ENCODE data around the gene SMYD3.

DNA sequence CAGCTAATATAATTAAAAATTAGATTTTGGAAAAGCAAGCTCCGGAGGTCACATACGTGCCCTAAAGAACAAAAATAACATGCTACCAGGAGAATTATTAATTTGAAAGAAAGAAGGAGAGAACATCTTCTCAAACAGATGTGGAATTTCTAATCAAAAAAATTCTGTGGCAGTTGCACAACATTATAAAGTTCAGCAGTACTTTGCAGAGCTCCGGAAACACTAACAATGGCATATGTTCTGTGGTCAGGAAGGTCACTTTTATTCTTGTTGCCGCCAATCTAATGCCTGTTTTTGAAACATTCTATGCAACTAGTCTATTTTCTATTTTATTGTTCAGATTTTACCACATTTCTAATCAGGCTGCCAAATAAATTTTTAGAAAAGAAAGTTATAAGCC lies 186.8 kb downstream of the SMYD3 start:
- TF ChIP-seq, protein P1, sequence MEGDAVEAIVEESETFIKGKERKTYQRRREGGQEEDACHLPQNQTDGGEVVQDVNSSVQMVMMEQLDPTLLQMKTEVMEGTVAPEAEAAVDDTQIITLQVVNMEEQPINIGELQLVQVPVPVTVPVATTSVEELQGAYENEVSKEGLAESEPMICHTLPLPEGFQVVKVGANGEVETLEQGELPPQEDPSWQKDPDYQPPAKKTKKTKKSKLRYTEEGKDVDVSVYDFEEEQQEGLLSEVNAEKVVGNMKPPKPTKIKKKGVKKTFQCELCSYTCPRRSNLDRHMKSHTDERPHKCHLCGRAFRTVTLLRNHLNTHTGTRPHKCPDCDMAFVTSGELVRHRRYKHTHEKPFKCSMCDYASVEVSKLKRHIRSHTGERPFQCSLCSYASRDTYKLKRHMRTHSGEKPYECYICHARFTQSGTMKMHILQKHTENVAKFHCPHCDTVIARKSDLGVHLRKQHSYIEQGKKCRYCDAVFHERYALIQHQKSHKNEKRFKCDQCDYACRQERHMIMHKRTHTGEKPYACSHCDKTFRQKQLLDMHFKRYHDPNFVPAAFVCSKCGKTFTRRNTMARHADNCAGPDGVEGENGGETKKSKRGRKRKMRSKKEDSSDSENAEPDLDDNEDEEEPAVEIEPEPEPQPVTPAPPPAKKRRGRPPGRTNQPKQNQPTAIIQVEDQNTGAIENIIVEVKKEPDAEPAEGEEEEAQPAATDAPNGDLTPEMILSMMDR (IDR thresholded peaks at IDR 0.05), result no peak
- no peak for TF ChIP-seq EZH2 (IDR thresholded peaks at IDR 0.05; ENCODE audit: borderline replicate concordance, insufficient read depth, low read depth, low read length, poor library complexity, severe bottlenecking)
